ENCODE results near the gene KRT6A. TPM values are rescaled to one million over a fixed set of nuclear protein-coding genes. Genes with fewer than 3 reads are reported as not detected.
"Not testable (repeated sequence)": the region's sequence is repeated elsewhere in the genome, so short reads cannot be mapped to it uniquely, and the experiment has no call there.

KRT6A gene
- total RNA-seq, 1 donor from 2014 or later, result 1.6 TPM

GRCh38 chr12:52447196-52447595 lies 45.9 kb downstream of the KRT6A start:
- not testable (repeated sequence) for H3K27ac ChIP-seq (ENCODE audit: low read depth, low read length)
- peaks cover 0 to 29% (median 16%) of the 10 kb centered on the region in 3 donors for H3K27me3 ChIP-seq (ENCODE audit: control insufficient read depth in 3 of 3, insufficient read depth in 3 of 3, low read length in 3 of 3)

GRCh38 chr12:52446367-52447045 lies 46.6 kb downstream of the KRT6A start:
- H3K4me3 ChIP-seq (ENCODE audit: low read length in 3 of 3), result no peak overlapping the region
- peaks cover 0 to 32% (median 16%) of the 10 kb centered on the region in 3 donors for H3K27me3 ChIP-seq (ENCODE audit: control insufficient read depth in 3 of 3, insufficient read depth in 3 of 3, low read length in 3 of 3)

More at GRCh38 chr12:52447196-52447595, 45.9 kb downstream of the KRT6A start:
- H3K4me1 ChIP-seq (ENCODE audit: control insufficient read depth in 3 of 3, insufficient read depth in 3 of 3, low read length in 3 of 3); H3K36me3 ChIP-seq (ENCODE audit: control insufficient read depth in 3 of 3, insufficient read depth in 3 of 3, low read length in 3 of 3); H3K4me3 ChIP-seq (ENCODE audit: low read length in 3 of 3); H3K9me3 ChIP-seq (ENCODE audit: control insufficient read depth in 3 of 3, low read length in 3 of 3); H3K9ac ChIP-seq (ENCODE audit: low read depth in 1 of 3, low read length in 3 of 3): not testable (repeated sequence)

DNA sequence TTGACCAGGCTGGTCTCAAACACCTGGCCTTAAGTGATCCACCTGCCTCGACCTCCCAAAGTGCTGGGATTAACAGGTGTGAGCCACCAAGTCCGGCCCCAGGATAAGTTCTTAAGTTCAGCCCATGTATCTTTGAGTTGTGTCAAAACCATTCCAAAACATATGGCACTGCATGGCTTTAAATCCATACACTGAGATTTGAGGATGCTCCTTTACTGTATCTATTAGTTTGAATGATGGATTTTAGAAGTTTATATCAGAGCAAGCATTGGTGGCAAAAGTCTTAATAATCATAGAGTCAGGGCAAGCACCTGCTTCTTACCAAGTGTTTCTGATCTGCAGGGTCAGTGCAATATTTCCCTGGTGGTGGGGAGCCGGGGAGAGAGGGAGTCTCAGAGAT lies 47.2 kb downstream of the KRT6A start:
- Histone ChIP-seq H3K4me3 (ENCODE audit: low read length in 3 of 3) (no peak overlapping the region), H3K9ac (ENCODE audit: low read depth in 1 of 3, low read length in 3 of 3) (no peak overlapping the region), H3K27me3 (ENCODE audit: control insufficient read depth in 3 of 3, insufficient read depth in 3 of 3, low read length in 3 of 3) (peaks cover 0 to 38% (median 18%) of the 10 kb centered on the region in 3 donors), H3K9me3 (ENCODE audit: control insufficient read depth in 3 of 3, low read length in 3 of 3) (no peaks in the 10 kb centered on the region), H3K36me3 (ENCODE audit: control insufficient read depth in 3 of 3, insufficient read depth in 3 of 3, low read length in 3 of 3) (no peaks in the 10 kb centered on the region), H3K4me1 (ENCODE audit: control insufficient read depth in 3 of 3, insufficient read depth in 3 of 3, low read length in 3 of 3) (no peaks in the 10 kb centered on the region), H3K27ac (ENCODE audit: low read depth, low read length) (no peak overlapping the region)

More at GRCh38 chr12:52446367-52447045, 46.6 kb downstream of the KRT6A start:
- Histone ChIP-seq H3K36me3 (ENCODE audit: control insufficient read depth in 3 of 3, insufficient read depth in 3 of 3, low read length in 3 of 3) (no peaks in the 10 kb centered on the region), H3K4me1 (ENCODE audit: control insufficient read depth in 3 of 3, insufficient read depth in 3 of 3, low read length in 3 of 3) (no peaks in the 10 kb centered on the region), H3K9ac (ENCODE audit: low read depth in 1 of 3, low read length in 3 of 3) (no peak overlapping the region), H3K27ac (ENCODE audit: low read depth, low read length) (no peak overlapping the region), H3K9me3 (ENCODE audit: control insufficient read depth in 3 of 3, low read length in 3 of 3) (no peaks in the 10 kb centered on the region)

- no peak overlapping the region for H3K27ac ChIP-seq (ENCODE audit: low read depth, low read length)
Observed at GRCh38 chr12:52444647-52445595, 48.1 kb downstream of the KRT6A start.

GRCh38 chr12:52443966-52444365 lies 49.1 kb downstream of the KRT6A start:
- no peaks in the 10 kb centered on the region for H3K36me3 ChIP-seq (ENCODE audit: control insufficient read depth in 3 of 3, insufficient read depth in 3 of 3, low read length in 3 of 3)
- no peaks in the 10 kb centered on the region for H3K9me3 ChIP-seq (ENCODE audit: control insufficient read depth in 3 of 3, low read length in 3 of 3)
- no peak overlapping the region for H3K9ac ChIP-seq (ENCODE audit: low read depth in 1 of 3, low read length in 3 of 3)
- H3K4me1 ChIP-seq (ENCODE audit: control insufficient read depth in 3 of 3, insufficient read depth in 3 of 3, low read length in 3 of 3), result no peaks in the 10 kb centered on the region
- H3K27me3 ChIP-seq (ENCODE audit: control insufficient read depth in 3 of 3, insufficient read depth in 3 of 3, low read length in 3 of 3), result peaks cover 0 to 47% (median 35%) of the 10 kb centered on the region in 3 donors
- no peak overlapping the region for H3K27ac ChIP-seq (ENCODE audit: low read depth, low read length)
- H3K4me3 ChIP-seq (ENCODE audit: low read length in 3 of 3), result no peak overlapping the region

More at GRCh38 chr12:52444647-52445595, 48.1 kb downstream of the KRT6A start:
- Histone ChIP-seq H3K9ac (ENCODE audit: low read depth in 1 of 3, low read length in 3 of 3) (no peak overlapping the region), H3K4me1 (ENCODE audit: control insufficient read depth in 3 of 3, insufficient read depth in 3 of 3, low read length in 3 of 3) (no peaks in the 10 kb centered on the region), H3K36me3 (ENCODE audit: control insufficient read depth in 3 of 3, insufficient read depth in 3 of 3, low read length in 3 of 3) (no peaks in the 10 kb centered on the region), H3K4me3 (ENCODE audit: low read length in 3 of 3) (no peak overlapping the region), H3K9me3 (ENCODE audit: control insufficient read depth in 3 of 3, low read length in 3 of 3) (no peaks in the 10 kb centered on the region), H3K27me3 (ENCODE audit: control insufficient read depth in 3 of 3, insufficient read depth in 3 of 3, low read length in 3 of 3) (peaks cover 0 to 42% (median 27%) of the 10 kb centered on the region in 3 donors)

DNA sequence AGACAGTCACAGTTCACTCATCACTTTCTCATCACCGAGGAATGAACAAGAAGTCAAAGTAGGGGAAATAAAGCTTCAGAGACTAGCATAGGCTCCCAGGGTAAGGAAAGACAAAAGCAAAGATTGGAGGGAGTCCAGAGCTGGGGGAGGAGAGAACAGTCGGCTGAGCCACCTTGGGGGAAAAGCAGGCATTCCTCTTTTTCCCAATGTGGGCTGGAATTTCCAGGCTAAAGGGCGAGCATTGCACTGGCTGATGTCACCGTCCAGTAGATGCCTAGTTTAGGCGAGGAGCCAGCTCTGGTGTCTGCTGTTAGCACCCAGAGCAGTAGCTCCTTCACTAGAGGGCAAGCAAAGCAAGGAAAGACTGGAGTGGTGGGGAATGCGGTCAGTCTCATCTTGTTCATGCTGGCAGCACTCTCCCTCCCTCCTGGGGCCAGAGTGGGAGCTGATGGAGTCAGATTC lies 50.4 kb downstream of the KRT6A start:
- Histone ChIP-seq H3K9ac (ENCODE audit: low read depth in 1 of 3, low read length in 3 of 3) (no peak overlapping the region), H3K4me3 (ENCODE audit: low read length in 3 of 3) (no peak overlapping the region), H3K4me1 (ENCODE audit: control insufficient read depth in 3 of 3, insufficient read depth in 3 of 3, low read length in 3 of 3) (no peaks in the 10 kb centered on the region), H3K27ac (ENCODE audit: low read depth, low read length) (no peak overlapping the region), H3K36me3 (ENCODE audit: control insufficient read depth in 3 of 3, insufficient read depth in 3 of 3, low read length in 3 of 3) (no peaks in the 10 kb centered on the region), H3K9me3 (ENCODE audit: control insufficient read depth in 3 of 3, low read length in 3 of 3) (no peaks in the 10 kb centered on the region), H3K27me3 (ENCODE audit: control insufficient read depth in 3 of 3, insufficient read depth in 3 of 3, low read length in 3 of 3) (peaks cover 0 to 49% (median 35%) of the 10 kb centered on the region in 3 donors)

- Histone ChIP-seq H3K36me3 (ENCODE audit: control insufficient read depth in 3 of 3, insufficient read depth in 3 of 3, low read length in 3 of 3) (no peaks in the 10 kb centered on the region), H3K4me1 (ENCODE audit: control insufficient read depth in 3 of 3, insufficient read depth in 3 of 3, low read length in 3 of 3) (no peaks in the 10 kb centered on the region), H3K9ac (ENCODE audit: low read depth in 1 of 3, low read length in 3 of 3) (no peak overlapping the region), H3K27me3 (ENCODE audit: control insufficient read depth in 3 of 3, insufficient read depth in 3 of 3, low read length in 3 of 3) (peaks cover 0 to 46% (median 32%) of the 10 kb centered on the region in 3 donors), H3K27ac (ENCODE audit: low read depth, low read length) (no peak overlapping the region), H3K4me3 (ENCODE audit: low read length in 3 of 3) (no peak overlapping the region), H3K9me3 (ENCODE audit: control insufficient read depth in 3 of 3, low read length in 3 of 3) (no peaks in the 10 kb centered on the region)
Observed at GRCh38 chr12:52441320-52441911, 51.6 kb downstream of the KRT6A start.

- Histone ChIP-seq H3K4me3 (ENCODE audit: low read length in 3 of 3) (no peak overlapping the region), H3K9me3 (ENCODE audit: control insufficient read depth in 3 of 3, low read length in 3 of 3) (no peaks in the 10 kb centered on the region), H3K27ac (ENCODE audit: low read depth, low read length) (no peak overlapping the region), H3K9ac (ENCODE audit: low read depth in 1 of 3, low read length in 3 of 3) (no peak overlapping the region), H3K27me3 (ENCODE audit: control insufficient read depth in 3 of 3, insufficient read depth in 3 of 3, low read length in 3 of 3) (peaks cover 0 to 48% (median 36%) of the 10 kb centered on the region in 3 donors), H3K4me1 (ENCODE audit: control insufficient read depth in 3 of 3, insufficient read depth in 3 of 3, low read length in 3 of 3) (no peaks in the 10 kb centered on the region), H3K36me3 (ENCODE audit: control insufficient read depth in 3 of 3, insufficient read depth in 3 of 3, low read length in 3 of 3) (no peaks in the 10 kb centered on the region)
Observed at GRCh38 chr12:52440821-52441319, 52.2 kb downstream of the KRT6A start.

DNA sequence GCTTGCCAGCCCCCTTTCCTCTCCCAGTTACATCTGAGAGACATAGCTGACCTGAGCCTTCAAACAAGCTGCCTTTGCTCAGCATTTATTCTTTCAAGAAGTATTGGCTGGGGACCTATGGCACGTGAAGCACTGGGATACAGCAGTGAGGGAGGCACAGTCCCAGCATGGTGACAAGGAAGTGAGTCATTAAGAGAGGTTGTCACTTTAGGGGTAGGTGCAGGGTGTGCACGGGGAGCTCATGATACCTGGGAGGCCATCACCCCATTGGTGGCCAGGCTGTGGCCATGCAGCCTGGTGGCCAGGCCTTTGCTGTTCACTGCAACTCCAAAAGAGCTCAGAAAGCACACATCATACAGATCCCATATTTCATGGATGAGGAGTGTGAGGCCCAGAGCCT lies 53.2 kb downstream of the KRT6A start:
- H3K27ac ChIP-seq (ENCODE audit: low read depth, low read length), result no peak overlapping the region
- H3K36me3 ChIP-seq (ENCODE audit: control insufficient read depth in 3 of 3, insufficient read depth in 3 of 3, low read length in 3 of 3), result no peaks in the 10 kb centered on the region
- H3K27me3 ChIP-seq (ENCODE audit: control insufficient read depth in 3 of 3, insufficient read depth in 3 of 3, low read length in 3 of 3), result peaks cover 4 to 48% (median 40%) of the 10 kb centered on the region in 3 donors
- no peaks in the 10 kb centered on the region for H3K4me1 ChIP-seq (ENCODE audit: control insufficient read depth in 3 of 3, insufficient read depth in 3 of 3, low read length in 3 of 3)
- no peak overlapping the region for H3K4me3 ChIP-seq (ENCODE audit: low read length in 3 of 3)
- no peaks in the 10 kb centered on the region for H3K9me3 ChIP-seq (ENCODE audit: control insufficient read depth in 3 of 3, low read length in 3 of 3)
- no peak overlapping the region for H3K9ac ChIP-seq (ENCODE audit: low read depth in 1 of 3, low read length in 3 of 3)

All from skeletal muscle tissue (tissue), 4 donors.